SH-SY5Y (cell line): Measurements from ENCODE around the gene MAD2L1BP.

Experiments
- GATA2 ChIP-seq: IDR thresholded peaks from 2 replicates; pipeline ENCODE4 v1.6.1; 2011; ENCODE audit warnings: mild to moderate bottlenecking, low read depth, low read length
- GATA3 ChIP-seq: IDR thresholded peaks from 2 replicates; pipeline ENCODE4 v1.6.1; 2011; ENCODE audit warnings: low read depth, mild to moderate bottlenecking, low read length, moderate library complexity

DNA sequence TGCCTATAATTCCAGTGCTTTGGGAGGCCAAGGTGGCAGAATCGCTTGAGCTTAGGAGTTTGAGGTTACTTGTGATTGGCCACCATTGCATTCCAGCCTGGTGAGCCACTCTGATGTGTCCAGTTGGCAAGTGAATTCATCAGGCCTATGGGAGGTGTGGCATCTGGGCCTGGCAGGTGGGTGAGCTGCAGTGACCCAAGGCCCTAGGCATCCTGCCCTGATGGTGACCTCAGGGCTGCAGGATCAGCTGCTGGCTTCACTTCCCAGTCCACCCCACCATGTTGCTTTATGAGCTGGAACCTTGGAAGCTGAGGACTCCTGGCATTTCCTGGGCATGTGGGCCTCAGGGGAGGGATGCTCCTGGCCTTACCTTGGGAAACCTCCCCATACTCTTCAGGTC is 29.7 kb downstream of the MAD2L1BP start:
- TF ChIP-seq GATA2 (no peak), GATA3 (no peak)
